ENCODE data around the gene PIGQ. TPM values are rescaled to one million over a fixed set of nuclear protein-coding genes. Genes with fewer than 3 reads are reported as not detected.

PIGQ gene
- total and polyA plus RNA-seq, 2 of the 13 experiments (the other 11 are each of a cell fraction or from before 2014, with no cell fraction given), result 7.7 to 19.7 TPM

DNA sequence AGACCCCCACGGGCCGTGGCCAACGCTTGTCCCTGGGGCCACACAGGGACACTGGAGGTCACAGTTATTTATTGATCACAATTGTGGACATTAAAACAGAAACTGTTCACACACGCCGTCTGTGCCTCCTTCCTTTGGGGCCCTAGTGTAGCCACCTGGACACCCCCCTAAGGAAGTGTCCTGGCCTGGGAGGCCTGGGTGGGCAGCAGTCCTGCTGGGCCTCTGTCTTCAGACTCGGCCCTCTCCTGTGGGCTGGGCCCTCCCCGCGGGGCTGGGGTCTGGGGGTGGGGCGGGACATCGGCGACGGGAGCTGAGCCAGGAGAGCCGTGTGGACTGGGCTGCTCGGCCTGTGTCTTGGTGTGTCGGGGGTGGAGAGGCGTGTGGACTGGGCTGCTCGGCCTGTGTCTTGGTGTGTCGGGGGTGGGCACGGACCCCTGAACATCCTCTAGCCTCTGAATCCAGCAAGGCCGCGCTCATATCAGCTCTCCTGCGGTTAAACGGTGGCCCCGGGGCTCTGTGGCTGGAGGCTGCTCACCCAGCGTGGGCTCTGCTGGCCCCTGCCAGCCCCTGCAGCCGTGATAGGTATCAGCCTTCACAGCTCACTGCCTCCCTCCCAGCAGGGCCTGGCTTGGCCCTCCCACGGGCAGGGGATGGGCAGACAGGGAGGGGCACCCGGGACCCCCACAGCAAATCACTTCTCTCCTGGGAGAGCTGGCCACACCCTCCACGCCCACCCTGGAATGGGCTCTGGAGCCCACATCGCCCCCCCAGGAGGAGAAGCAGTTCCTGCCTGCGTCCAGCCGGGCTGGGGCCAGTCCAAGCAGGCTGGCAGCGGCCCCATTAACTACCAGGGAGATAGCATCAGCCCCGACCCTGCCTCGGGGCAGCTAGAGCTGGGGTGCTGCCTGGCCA lies 4.1 kb upstream of the PIGQ start (continued):
- 0 out of 2 replicates have a peak, but pooled peaks have one; percentile 11 for TF ChIP-seq ARID4A (CRISPR knock-in tag; IDR thresholded peaks at IDR 0.05; ENCODE audit: borderline replicate concordance)
- TF ChIP-seq HDAC1 (CRISPR knock-in tag; IDR thresholded peaks at IDR 0.05), result 0 out of 2 replicates have a peak, but pooled peaks have one; percentile 1
- TF ChIP-seq, protein P1, sequence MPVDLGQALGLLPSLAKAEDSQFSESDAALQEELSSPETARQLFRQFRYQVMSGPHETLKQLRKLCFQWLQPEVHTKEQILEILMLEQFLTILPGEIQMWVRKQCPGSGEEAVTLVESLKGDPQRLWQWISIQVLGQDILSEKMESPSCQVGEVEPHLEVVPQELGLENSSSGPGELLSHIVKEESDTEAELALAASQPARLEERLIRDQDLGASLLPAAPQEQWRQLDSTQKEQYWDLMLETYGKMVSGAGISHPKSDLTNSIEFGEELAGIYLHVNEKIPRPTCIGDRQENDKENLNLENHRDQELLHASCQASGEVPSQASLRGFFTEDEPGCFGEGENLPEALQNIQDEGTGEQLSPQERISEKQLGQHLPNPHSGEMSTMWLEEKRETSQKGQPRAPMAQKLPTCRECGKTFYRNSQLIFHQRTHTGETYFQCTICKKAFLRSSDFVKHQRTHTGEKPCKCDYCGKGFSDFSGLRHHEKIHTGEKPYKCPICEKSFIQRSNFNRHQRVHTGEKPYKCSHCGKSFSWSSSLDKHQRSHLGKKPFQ (CRISPR knock-in tag; IDR thresholded peaks at IDR 0.05; ENCODE audit: insufficient replicate concordance), result peak; percentile 46
- TF ChIP-seq ZFP36L2 (CRISPR knock-in tag; IDR thresholded peaks at IDR 0.05), result no peak
- 0 out of 2 replicates have a peak, but pooled peaks have one; percentile 48 for TF ChIP-seq ZNF703 (CRISPR knock-in tag; IDR thresholded peaks at IDR 0.05; ENCODE audit: borderline replicate concordance)
- no peak for TF ChIP-seq RFX5 (IDR thresholded peaks at IDR 0.05; ENCODE audit: low read depth, low read length)
- peak; percentile 28; the same call in 1 of the 2 replicates for TF ChIP-seq HIC2 (CRISPR knock-in tag; IDR thresholded peaks at IDR 0.05; ENCODE audit: low read depth)
- 0 out of 2 replicates have a peak, but pooled peaks have one; percentile 18 for TF ChIP-seq MYC (CRISPR knock-in tag; IDR thresholded peaks at IDR 0.05; ENCODE audit: borderline replicate concordance)
- TF ChIP-seq ZNF138 (CRISPR knock-in tag; IDR thresholded peaks at IDR 0.05; ENCODE audit: low read depth), result no peak
- TF ChIP-seq ZNF800 (CRISPR knock-in tag; IDR thresholded peaks at IDR 0.05), result 0 out of 2 replicates have a peak, but pooled peaks have one; percentile 27
- no peak for TF ChIP-seq ZNF101 (CRISPR knock-in tag; IDR thresholded peaks at IDR 0.05; ENCODE audit: borderline replicate concordance, low read depth)
- no peak for TF ChIP-seq AHR (CRISPR knock-in tag; IDR thresholded peaks at IDR 0.05)
- peak; percentile 12 for TF ChIP-seq AGO1 (IDR thresholded peaks at IDR 0.05; ENCODE audit: low read depth, low read length, poor library complexity, severe bottlenecking)
- peak; percentile 39; the same call in 1 of the 2 replicates for TF ChIP-seq NRL (CRISPR knock-in tag; IDR thresholded peaks at IDR 0.05; ENCODE audit: borderline replicate concordance)

Data from HepG2 (cell line).